Measurements from ENCODE around the gene GABARAPL1. TPM values are rescaled to one million over a fixed set of nuclear protein-coding genes. Genes with fewer than 3 reads are reported as not detected.
"Not testable (repeated sequence)": the region's sequence is repeated elsewhere in the genome, so short reads cannot be mapped to it uniquely, and the experiment has no call there.

GABARAPL1 gene
- polyA plus RNA-seq, 6 donors from 2014 or later = 1.3 to 2.8 (median 2.1) TPM; not detected in 1

GRCh38 chr12:10184261-10184843 is 28.3 kb upstream of the GABARAPL1 start:
- ATAC-seq (ENCODE audit: low read depth in 2 of 2) (no peak), DNase-seq (no peak)
- H3K4me1 Mint-ChIP-seq = peaks cover 0 to 3% (median 0%) of the 10 kb centered on the region in 3 donors
- peak overlapping the region in 3 of 6 donors; percentile 11 to 71 (median 59) for H3K27ac Mint-ChIP-seq
- H3K9me3 Mint-ChIP-seq = no peaks in the 10 kb centered on the region
- no peak overlapping the region for H3K4me3 Mint-ChIP-seq
- H3K36me3 Mint-ChIP-seq = no peaks in the 10 kb centered on the region
- H3K27me3 Mint-ChIP-seq = peaks cover 51 to 77% (median 65%) of the 10 kb centered on the region in 3 donors

GRCh38 chr12:10186299-10186698 is 26.4 kb upstream of the GABARAPL1 start:
- H3K27me3 Mint-ChIP-seq = peaks cover 56 to 76% (median 65%) of the 10 kb centered on the region in 3 donors
- DNase-seq (peak; percentile 61), ATAC-seq (ENCODE audit: low read depth in 2 of 2) (peak; percentile 83 to 86)
- peaks cover 3 to 6% (median 4%) of the 10 kb centered on the region in 3 donors for H3K4me1 Mint-ChIP-seq
- H3K27ac Mint-ChIP-seq = peak overlapping the region in 4 of 6 donors; percentile 47 to 96 (median 67)
- no peak overlapping the region for H3K4me3 Mint-ChIP-seq
- no peaks in the 10 kb centered on the region for H3K9me3 Mint-ChIP-seq
- no peaks in the 10 kb centered on the region for H3K36me3 Mint-ChIP-seq

GRCh38 chr12:10186958-10187357 is 25.7 kb upstream of the GABARAPL1 start:
- not testable (repeated sequence) for ATAC-seq (ENCODE audit: low read depth in 2 of 2); H3K4me3 Mint-ChIP-seq; DNase-seq; H3K36me3 Mint-ChIP-seq; H3K9me3 Mint-ChIP-seq; H3K27ac Mint-ChIP-seq; H3K4me1 Mint-ChIP-seq
- H3K27me3 Mint-ChIP-seq = peaks cover 62 to 81% (median 68%) of the 10 kb centered on the region in 3 donors

- DNase-seq (no peak), ATAC-seq (ENCODE audit: low read depth in 2 of 2) (no peak)
- Mint-ChIP-seq H3K9me3 (no peaks in the 10 kb centered on the region), H3K4me3 (no peak overlapping the region), H3K27ac (no peak overlapping the region), H3K4me1 (peaks cover 7 to 12% (median 9%) of the 10 kb centered on the region in 3 donors), H3K27me3 (peaks cover 64 to 86% (median 68%) of the 10 kb centered on the region in 3 donors), H3K36me3 (no peaks in the 10 kb centered on the region)
These were observed 23.0 kb upstream of the GABARAPL1 start for GRCh38 chr12:10189653-10190052.

DNA sequence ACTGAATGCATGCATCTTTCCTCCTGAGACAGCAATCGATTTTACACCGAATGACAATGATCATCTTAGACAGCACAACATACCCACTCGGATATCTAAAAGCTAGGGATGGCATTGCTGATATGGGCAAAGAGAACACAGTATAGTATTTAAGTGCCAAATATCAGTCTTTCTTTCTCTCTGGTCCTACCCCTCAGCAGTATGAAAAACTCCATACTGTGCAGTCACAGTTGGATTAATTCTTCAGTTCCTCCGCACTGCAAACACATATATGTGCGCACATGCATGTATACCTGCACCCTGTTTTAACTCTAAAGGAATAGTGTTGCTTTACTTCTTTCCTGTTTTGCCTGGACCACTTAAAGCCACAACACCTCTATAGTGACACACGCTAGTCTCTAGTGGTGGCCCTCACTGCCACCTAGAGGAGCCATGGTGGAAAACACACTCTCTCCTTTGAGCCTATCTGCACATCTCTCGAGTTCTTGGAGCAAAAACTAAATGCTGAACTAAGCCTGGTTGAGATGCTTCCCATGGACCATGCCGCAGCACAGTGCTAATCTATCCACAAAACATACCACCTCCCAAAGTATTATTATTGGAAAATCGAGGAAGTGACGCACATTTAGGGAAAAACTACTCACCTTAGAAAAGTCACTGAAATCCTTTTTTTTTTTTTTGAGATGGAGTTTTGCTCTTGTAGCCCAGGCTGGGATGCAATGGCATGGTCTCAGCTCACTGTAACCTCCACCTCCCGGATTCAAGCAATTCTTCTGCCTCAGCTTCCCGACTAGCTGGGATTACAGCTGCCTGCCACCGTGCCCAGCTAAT is 21.9 kb upstream of the GABARAPL1 start:
- DNase-seq = peak; percentile 53
- peaks cover 61 to 83% (median 76%) of the 10 kb centered on the region in 3 donors for H3K27me3 Mint-ChIP-seq
- no peak overlapping the region for H3K27ac Mint-ChIP-seq

GRCh38 chr12:10191865-10192264 is 20.8 kb upstream of the GABARAPL1 start:
- H3K27me3 Mint-ChIP-seq = peaks cover 63 to 83% (median 68%) of the 10 kb centered on the region in 3 donors
- no peaks in the 10 kb centered on the region for H3K36me3 Mint-ChIP-seq
- no peak overlapping the region for H3K27ac Mint-ChIP-seq
- no peak for DNase-seq
- H3K4me3 Mint-ChIP-seq = no peak overlapping the region
- ATAC-seq (ENCODE audit: low read depth in 2 of 2) = no peak
- no peaks in the 10 kb centered on the region for H3K9me3 Mint-ChIP-seq
- peaks cover 22 to 32% (median 23%) of the 10 kb centered on the region in 3 donors for H3K4me1 Mint-ChIP-seq

More for the DNA sequence above, 21.9 kb upstream of the GABARAPL1 start:
- H3K36me3 Mint-ChIP-seq = no peaks in the 10 kb centered on the region
- no peaks in the 10 kb centered on the region for H3K9me3 Mint-ChIP-seq
- H3K4me3 Mint-ChIP-seq = no peak overlapping the region
- peak; percentile 82 to 86 for ATAC-seq (ENCODE audit: low read depth in 2 of 2)
- H3K4me1 Mint-ChIP-seq = peaks cover 15 to 21% (median 15%) of the 10 kb centered on the region in 3 donors

GRCh38 chr12:10194160-10194670 is 18.5 kb upstream of the GABARAPL1 start:
- no peak for DNase-seq
- ATAC-seq (ENCODE audit: low read depth in 2 of 2) = no peak
- no peaks in the 10 kb centered on the region for H3K9me3 Mint-ChIP-seq
- no peak overlapping the region for H3K27ac Mint-ChIP-seq
- H3K36me3 Mint-ChIP-seq = no peaks in the 10 kb centered on the region
- H3K4me1 Mint-ChIP-seq = peaks cover 22 to 34% (median 24%) of the 10 kb centered on the region in 3 donors
- peaks cover 70 to 85% (median 71%) of the 10 kb centered on the region in 3 donors for H3K27me3 Mint-ChIP-seq
- peak overlapping the region in 1 of 8 donors; percentile 1 for H3K4me3 Mint-ChIP-seq

DNA sequence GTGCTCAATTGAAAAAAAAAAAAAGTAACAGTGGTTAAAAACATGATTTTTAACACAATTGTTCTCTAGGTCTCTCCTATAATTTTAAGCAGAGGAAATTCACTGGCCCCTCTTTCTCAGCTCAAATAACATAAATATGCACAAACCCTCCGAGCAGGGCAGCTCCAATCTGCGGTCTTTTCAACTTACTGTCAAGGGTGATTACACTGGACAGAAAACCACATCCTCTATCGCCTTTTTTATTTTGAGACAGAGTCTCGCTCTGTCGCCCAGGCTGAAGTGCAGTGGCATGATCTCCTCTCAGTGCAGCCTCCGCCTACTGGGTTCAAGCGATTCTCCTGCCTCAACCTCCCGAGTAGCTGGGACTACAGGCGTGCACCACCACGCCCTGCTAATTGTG is 16.5 kb upstream of the GABARAPL1 start:
- ATAC-seq (ENCODE audit: low read depth in 2 of 2) (peak; percentile 98 to 100), DNase-seq (peak; percentile 57)
- Mint-ChIP-seq H3K4me3 (peak overlapping the region in 5 of 8 donors; percentile 26 to 58 (median 45)), H3K4me1 (peaks cover 18 to 34% (median 26%) of the 10 kb centered on the region in 3 donors), H3K36me3 (no peaks in the 10 kb centered on the region), H3K9me3 (no peaks in the 10 kb centered on the region), H3K27ac (peak overlapping the region in 2 of 6 donors; percentile 29), H3K27me3 (peaks cover 62 to 79% (median 67%) of the 10 kb centered on the region in 3 donors)

DNA sequence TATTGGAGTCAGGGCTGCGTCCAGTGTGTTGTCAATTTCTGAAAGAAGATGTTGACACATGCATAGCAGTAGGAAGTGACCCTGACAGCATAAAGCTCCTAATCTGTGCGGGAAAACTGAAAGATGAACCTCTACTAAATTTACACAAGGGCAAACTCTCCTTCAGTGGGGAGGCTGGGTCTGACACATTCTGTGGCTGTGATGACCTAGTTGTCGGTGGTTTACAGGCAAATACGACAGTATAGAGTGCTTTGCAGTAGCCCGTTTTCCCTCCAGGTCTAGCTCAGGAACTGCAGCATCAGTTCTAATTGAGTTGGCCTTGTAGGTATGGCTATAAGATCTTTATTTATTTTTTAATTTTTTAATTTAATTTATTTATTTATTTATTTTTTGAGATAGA is 14.8 kb upstream of the GABARAPL1 start:
- H3K4me3 Mint-ChIP-seq = no peak overlapping the region
- H3K27me3 Mint-ChIP-seq = peaks cover 57 to 76% (median 62%) of the 10 kb centered on the region in 3 donors
- H3K4me1 Mint-ChIP-seq = peaks cover 18 to 34% (median 26%) of the 10 kb centered on the region in 3 donors
- H3K9me3 Mint-ChIP-seq = peaks cover 0 to 2% (median 0%) of the 10 kb centered on the region in 7 donors
- H3K27ac Mint-ChIP-seq = no peak overlapping the region
- ATAC-seq (ENCODE audit: low read depth in 2 of 2) (no peak), DNase-seq (no peak)
- no peaks in the 10 kb centered on the region for H3K36me3 Mint-ChIP-seq

DNA sequence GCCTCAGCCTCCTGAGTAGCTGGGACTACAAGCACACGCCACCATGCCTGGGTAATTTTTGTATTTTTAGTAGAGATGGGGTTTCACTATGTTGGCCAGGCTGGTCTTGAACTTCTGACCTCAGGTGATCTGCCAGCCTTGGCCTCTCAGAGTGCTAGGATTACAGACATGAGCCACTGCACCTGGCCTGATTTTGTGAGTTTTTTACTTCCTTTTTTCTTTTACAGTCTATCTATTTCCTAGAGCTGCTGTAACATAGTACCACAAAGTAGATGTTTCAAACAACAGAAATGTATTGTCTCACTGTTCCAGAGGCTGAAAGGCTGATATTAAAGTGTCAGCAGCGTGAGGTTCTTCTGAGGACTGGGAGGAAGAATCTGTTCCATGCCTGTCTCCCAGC is 8.2 kb upstream of the GABARAPL1 start:
- peak overlapping the region in 1 of 6 donors; percentile 24 for H3K27ac Mint-ChIP-seq
- not testable (repeated sequence) for DNase-seq, H3K4me3 Mint-ChIP-seq, H3K9me3 Mint-ChIP-seq, H3K36me3 Mint-ChIP-seq
- peaks cover 23 to 28% (median 27%) of the 10 kb centered on the region in 3 donors for H3K27me3 Mint-ChIP-seq
- H3K4me1 Mint-ChIP-seq = peaks cover 4 to 16% (median 10%) of the 10 kb centered on the region in 3 donors
- peak; percentile 47 to 60 for ATAC-seq (ENCODE audit: low read depth in 2 of 2)

DNA sequence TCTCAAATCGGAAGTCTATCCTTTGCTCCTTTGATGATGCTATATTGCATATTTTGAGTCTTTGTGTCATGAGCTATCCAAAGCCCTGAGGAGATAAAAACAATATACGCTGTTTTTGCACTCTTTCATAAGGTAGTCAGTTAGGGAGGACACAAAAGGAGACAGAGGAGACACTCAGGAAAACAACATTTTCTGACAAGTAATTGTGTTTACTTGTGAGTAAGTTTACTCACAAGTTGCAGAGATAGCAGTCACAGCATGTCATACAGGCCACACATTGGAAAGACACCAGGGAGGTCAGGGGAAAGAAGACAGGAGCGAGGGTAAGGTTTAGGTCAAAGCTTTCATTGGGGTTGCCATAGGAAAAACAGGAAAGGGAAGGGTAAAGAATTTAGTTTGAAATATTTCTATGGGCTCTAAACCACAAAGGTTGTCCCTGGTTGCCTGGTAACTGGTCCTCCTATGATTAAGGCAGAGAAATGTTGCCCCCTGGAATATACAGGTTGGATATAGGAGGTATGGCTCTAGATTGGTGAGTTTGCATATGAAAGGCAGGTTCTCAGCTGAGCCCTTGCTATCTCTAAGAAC is 7.4 kb upstream of the GABARAPL1 start:
- peaks cover 0 to 2% (median 0%) of the 10 kb centered on the region in 7 donors for H3K9me3 Mint-ChIP-seq
- peaks cover 4 to 11% (median 10%) of the 10 kb centered on the region in 3 donors for H3K4me1 Mint-ChIP-seq
- peaks cover 15 to 20% (median 18%) of the 10 kb centered on the region in 3 donors for H3K27me3 Mint-ChIP-seq
- H3K4me3 Mint-ChIP-seq = no peak overlapping the region
- no peak overlapping the region for H3K27ac Mint-ChIP-seq
- ATAC-seq (ENCODE audit: low read depth in 2 of 2) (no peak), DNase-seq (no peak)
- no peaks in the 10 kb centered on the region for H3K36me3 Mint-ChIP-seq

DNA sequence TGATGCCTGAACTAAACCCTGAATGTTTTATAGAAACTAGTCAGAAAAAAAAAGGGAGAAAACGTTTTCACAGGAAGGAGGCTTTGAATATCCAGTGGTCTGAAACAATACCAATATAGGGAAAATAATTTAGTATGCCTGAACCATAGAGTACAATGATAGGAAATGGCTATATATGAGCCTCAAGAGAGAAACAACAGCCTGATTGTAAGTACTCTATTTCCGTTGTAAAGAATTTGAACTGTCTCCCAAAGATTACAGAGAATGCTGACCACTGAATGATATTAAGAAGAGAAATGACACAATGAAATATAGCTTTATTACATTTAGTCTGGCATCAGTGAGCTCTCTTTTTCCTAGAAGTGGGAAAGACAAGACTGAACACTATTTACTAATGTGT is 5.5 kb upstream of the GABARAPL1 start:
- H3K4me1 Mint-ChIP-seq = peaks cover 5 to 13% (median 12%) of the 10 kb centered on the region in 3 donors
- peaks cover 9 to 12% (median 10%) of the 10 kb centered on the region in 3 donors for H3K27me3 Mint-ChIP-seq
- H3K36me3 Mint-ChIP-seq = no peaks in the 10 kb centered on the region
- H3K4me3 Mint-ChIP-seq = no peak overlapping the region
- peaks cover 0 to 2% (median 0%) of the 10 kb centered on the region in 7 donors for H3K9me3 Mint-ChIP-seq
- ATAC-seq (ENCODE audit: low read depth in 2 of 2) (no peak), DNase-seq (no peak)
- H3K27ac Mint-ChIP-seq = no peak overlapping the region

DNA sequence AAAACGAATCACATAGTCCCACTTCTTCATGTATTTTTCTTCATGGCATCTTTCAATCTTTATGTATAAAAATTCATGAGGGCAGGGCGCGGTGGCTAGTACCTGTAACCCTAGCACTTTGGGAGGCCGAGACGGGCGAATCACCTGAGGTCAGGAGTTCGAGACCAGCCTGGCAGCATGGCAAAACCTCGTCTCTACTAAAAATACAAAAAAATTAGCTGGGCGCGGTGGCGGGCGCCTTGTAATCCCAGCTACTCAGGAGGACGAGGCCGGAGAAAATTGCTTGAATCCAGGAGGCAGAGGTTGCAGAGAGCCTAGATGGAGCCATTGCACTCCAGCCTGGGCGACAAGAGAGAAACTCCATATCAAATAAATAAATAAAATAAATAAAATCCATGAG is 2.5 kb upstream of the GABARAPL1 start:
- H3K36me3 Mint-ChIP-seq = no peaks in the 10 kb centered on the region
- no peak overlapping the region for H3K27ac Mint-ChIP-seq
- H3K4me3 Mint-ChIP-seq = no peak overlapping the region
- H3K4me1 Mint-ChIP-seq = peaks cover 13 to 21% (median 13%) of the 10 kb centered on the region in 3 donors
- ATAC-seq (ENCODE audit: low read depth in 2 of 2) = no peak
- peaks cover 0 to 2% (median 0%) of the 10 kb centered on the region in 7 donors for H3K9me3 Mint-ChIP-seq
- no peak for DNase-seq
- H3K27me3 Mint-ChIP-seq = peaks cover 8 to 26% (median 25%) of the 10 kb centered on the region in 3 donors

Data from naive B cell (primary cell).